GM12878 (cell line): Measurements from ENCODE around the gene STK39. TPM values are rescaled to one million over a fixed set of nuclear protein-coding genes. Genes with fewer than 3 reads are reported as not detected.

Source experiments
- ATAC-seq: fragments of 200-7000 bp; cut with Tn5 transposase; 3 replicates; pipeline ENCODE4 v1.9.1; 2020; ENCODE audit warnings: mild to moderate bottlenecking, moderate library complexity
- BruUV-seq: library from RNA; stranded (reverse); fragments of 400-500 nt; replicated peaks from 2 replicates; lab custom pipeline; 2021; lab: Mats Ljungman, UMichigan
- CTCF ChIA-PET: fragments of 300-600 bp; sonication (Branson Sonifier 250); formaldehyde crosslinking; extraction: SDS; loops from one replicate; lab custom pipeline; 2021; ENCODE audit warnings: inconsistent platforms; lab: Yijun Ruan, JAX
- POLR2A ChIA-PET: fragments of 350-600 bp; formaldehyde crosslinking; extraction: SDS; loops from one replicate; lab custom pipeline; 2021; ENCODE audit warnings: inconsistent platforms; lab: Charles Lee
- RAD21 ChIA-PET: fragments of 300-600 bp; sonication (Branson Sonifier 250); formaldehyde crosslinking; loops from one replicate; lab custom pipeline; 2023; ENCODE audit warnings: antibody characterized with exemption; ENCODE audit not compliant: unreplicated experiment; lab: Charles Lee
- SMC1A ChIA-PET: fragments of 300-600 bp; sonication (Branson Sonifier 250); formaldehyde crosslinking; loops from one replicate; lab custom pipeline; 2023; ENCODE audit not compliant: unreplicated experiment, uncharacterized antibody; lab: Charles Lee
- DNase-seq: peaks from one replicate; pipeline ENCODE4 v3.0.0-alpha.2; 2011; ENCODE audit warnings: low read depth, low spot score
- FAIRE-seq: peaks from 3 replicates; lab custom pipeline; 2011; peaks lifted over from hg19 to GRCh38; lab: Jason Lieb, UNC
- H2AFZ ChIP-seq: 2 replicates; pipeline ENCODE4 v1.6.0; 2011; ENCODE audit warnings: low read depth, low read length, control low read depth; ENCODE audit not compliant: control insufficient read depth
- H3K27ac ChIP-seq: 2 replicates; pipeline ENCODE4 v1.5.1; 2011; ENCODE audit warnings: control low read depth; ENCODE audit not compliant: control insufficient read depth, insufficient read depth
- H3K27me3 ChIP-seq, 2 experiments: replicated peaks in 1 of 2; 2 replicates each; pipeline versions ENCODE4 v1.6.0 to v1.6.1; 2011; ENCODE audit warnings: low read length in 1 of 2; ENCODE audit not compliant: control insufficient read depth in 2 of 2, insufficient read depth in 2 of 2
- H3K36me3 ChIP-seq, 2 experiments: 2 replicates each; pipeline ENCODE4 v1.5.1; 2011; ENCODE audit warnings: low read length in 1 of 2; ENCODE audit not compliant: control insufficient read depth in 2 of 2, insufficient read depth in 2 of 2
- H3K4me1 ChIP-seq: 2 replicates; pipeline ENCODE4 v1.6.1; 2011; ENCODE audit warnings: mild to moderate bottlenecking, low read length, moderate library complexity, mixed read lengths; ENCODE audit not compliant: control insufficient read depth, insufficient read depth
- H3K4me2 ChIP-seq: 2 replicates; pipeline ENCODE4 v1.6.0; 2011; ENCODE audit warnings: control low read depth; ENCODE audit not compliant: control insufficient read depth, insufficient read depth
- H3K4me3 ChIP-seq: fragments of 200-600 bp; sonication (generic); 2 replicates; pipeline ENCODE4 v1.5.1; 2016
- H3K79me2 ChIP-seq: 2 replicates; pipeline ENCODE4 v1.6.0; 2011; ENCODE audit warnings: low read length; ENCODE audit not compliant: control insufficient read depth, insufficient read depth
- H3K9ac ChIP-seq: 2 replicates; pipeline ENCODE4 v1.8.0; 2011; ENCODE audit warnings: low read length, control low read depth, mixed read lengths; ENCODE audit not compliant: control insufficient read depth, insufficient read depth
- H3K9me3 ChIP-seq: replicated peaks from 3 replicates; pipeline ENCODE4 v1.5.1; 2011; ENCODE audit warnings: mild to moderate bottlenecking, low read length; ENCODE audit not compliant: control insufficient read depth, insufficient read depth
- H4K20me1 ChIP-seq: 2 replicates; pipeline ENCODE4 v1.6.0; 2011; ENCODE audit not compliant: control insufficient read depth, insufficient read depth
- ASH2L ChIP-seq: fragments of 300-600, 200-600 bp; sonication (generic); IDR thresholded peaks from 2 replicates; pipeline ENCODE4 v1.6.1; 2017; ENCODE audit warnings: low read depth, mild to moderate bottlenecking, borderline replicate concordance
- CBX3 ChIP-seq: fragments of 200-600 bp; sonication (generic); IDR thresholded peaks from 2 replicates; pipeline ENCODE4 v1.6.1; 2016; ENCODE audit warnings: low read depth, borderline replicate concordance
- CREB1 ChIP-seq: IDR thresholded peaks from 2 replicates; pipeline ENCODE4 v1.6.1; 2012; ENCODE audit warnings: low read depth, mild to moderate bottlenecking, inconsistent platforms
- EED ChIP-seq: sonication (generic); IDR thresholded peaks from 2 replicates; pipeline ENCODE4 v1.6.1; 2016; ENCODE audit warnings: antibody characterized with exemption, low read depth
- GATAD2B ChIP-seq: fragments of 450-650 bp; conservative IDR thresholded peaks from 2 replicates; pipeline ENCODE4 v1.6.1; 2017; ENCODE audit warnings: low read depth, mild to moderate bottlenecking, moderate library complexity
- HDGF ChIP-seq: fragments of 450-650 bp; IDR thresholded peaks from 2 replicates; pipeline ENCODE4 v1.6.1; 2016; ENCODE audit warnings: antibody characterized with exemption
- KLF5 ChIP-seq: fragments of 450-650 bp; IDR thresholded peaks from 2 replicates; pipeline ENCODE4 v1.6.1; 2014; ENCODE audit warnings: mild to moderate bottlenecking; ENCODE audit not compliant: partially characterized antibody
- MTA2 ChIP-seq: fragments of 450-650 bp; IDR thresholded peaks from 2 replicates; pipeline ENCODE4 v1.6.1; 2016; ENCODE audit warnings: low read depth, mild to moderate bottlenecking, moderate library complexity
- NBN ChIP-seq: fragments of 450-650 bp; IDR thresholded peaks from 2 replicates; pipeline ENCODE4 v1.6.1; 2016
- NFYB ChIP-seq: IDR thresholded peaks from 2 replicates; pipeline ENCODE4 v1.6.1; 2011; ENCODE audit warnings: low read depth, mild to moderate bottlenecking, low read length, improper control_type of control experiment, moderate library complexity; ENCODE audit not compliant: insufficient read depth
- RBBP5 ChIP-seq: fragments of 200-600 bp; sonication (generic); conservative IDR thresholded peaks from 2 replicates; pipeline ENCODE4 v1.6.1; 2016
- RUNX3 ChIP-seq: IDR thresholded peaks from 2 replicates; pipeline ENCODE4 v1.6.1; 2012; ENCODE audit warnings: low read length, inconsistent platforms
- SMAD5 ChIP-seq: IDR thresholded peaks from 2 replicates; pipeline ENCODE4 v1.6.1; 2016; ENCODE audit warnings: antibody characterized with exemption, low read depth
- SREBF2 ChIP-seq: IDR thresholded peaks from 2 replicates; pipeline ENCODE4 v1.6.1; 2012; ENCODE audit warnings: mild to moderate bottlenecking, low read length
- SUPT20H ChIP-seq: IDR thresholded peaks from 2 replicates; pipeline ENCODE4 v1.6.1; 2011; ENCODE audit warnings: low read depth, mild to moderate bottlenecking, low read length, moderate library complexity, borderline replicate concordance; ENCODE audit not compliant: control insufficient read depth
- SUZ12 ChIP-seq: fragments of 200-600 bp; sonication (generic); IDR thresholded peaks from one replicate; pipeline ENCODE4 v1.6.1; 2018; ENCODE audit warnings: antibody characterized with exemption, mild to moderate bottlenecking; ENCODE audit not compliant: unreplicated experiment
- YBX1 ChIP-seq: fragments of 450-650 bp; IDR thresholded peaks from 2 replicates; pipeline ENCODE4 v1.6.1; 2016; ENCODE audit warnings: antibody characterized with exemption
- WGBS: methylation state at CpG from one replicate; pipeline ENCODE4 v1.1.6; 2016; ENCODE audit warnings: low lambda C conversion rate; ENCODE audit not compliant: insufficient replicate concordance, insufficient coverage; ENCODE audit errors: missing lambda C conversion rate; 5-methylcytosine and 5-hydroxymethylcytosine counted together
- in situ Hi-C: fragments of 300-500 bp; cut with MboI; formaldehyde crosslinking; loops from 9 replicates; pipeline ENCODE4 v1.14.3; 2018; ENCODE audit warnings: mixed read lengths
- intact Hi-C: fragments of 100-400 bp; cut with micrococcal nuclease; formaldehyde crosslinking; loops from one replicate; pipeline ENCODE4 v1.14.2; 2022; ENCODE audit not compliant: unreplicated experiment
- polyA plus RNA-seq, 11 experiments: library from polyadenylated mRNA; depleted of rRNA in 4 of 11; unstranded in 6 of 11; stranded (reverse) in 5 of 11; fragments of >200 nt; fragmentation: Nextera tagmentation in 4 of 11; fragmentation: Illumina TruSeq in 1 of 11; extraction: Ambion mirVana in 4 of 11; extraction: Trizol in 1 of 11; gene quantifications; 1 replicate in 1 of 11; 2 replicates in 10 of 11; pipeline versions ENCODE4 v1.2.1 to v1.2.3, GENCODE V29; 2011 to 2016; ENCODE audit warnings: inconsistent platforms in 2 of 11, missing spikeins in 2 of 11, low read depth in 1 of 11
- total RNA-seq, 4 experiments: library from RNA; depleted of rRNA in 3 of 4; stranded (reverse); fragments of >200 nt in 3 of 4; fragmentation: Illumina TruSeq in 1 of 4; extraction: Trizol in 1 of 4; gene quantifications; 2 replicates each; pipeline versions ENCODE4 v1.2.1 to v1.2.3, GENCODE V29; 2013 to 2021
- TF ChIP-seq, protein P1 (sequence below): fragments of 450-650 bp; conservative IDR thresholded peaks from 2 replicates; pipeline ENCODE4 v1.6.1; 2017; ENCODE audit warnings: mild to moderate bottlenecking, moderate library complexity
- TF ChIP-seq, protein P2 (sequence below): fragments of 150-350 bp; IDR thresholded peaks from 2 replicates; pipeline ENCODE4 v1.6.1; 2014; ENCODE audit warnings: mild to moderate bottlenecking, low read depth, low read length
- TF ChIP-seq, protein P3 (sequence below): fragments of 450-650 bp; IDR thresholded peaks from 2 replicates; pipeline ENCODE4 v1.6.1; 2014; ENCODE audit warnings: mild to moderate bottlenecking
- TF ChIP-seq, protein P4 (sequence below): IDR thresholded peaks from 2 replicates; pipeline ENCODE4 v1.6.1; 2011; ENCODE audit warnings: borderline replicate concordance, low read depth, mild to moderate bottlenecking, moderate library complexity, low read length; ENCODE audit not compliant: insufficient read depth, poor library complexity, severe bottlenecking

The STK39 gene
- total and polyA plus RNA-seq, 10 of the 15 experiments (the other 5 are each of a cell fraction or from before 2014, with no cell fraction given), result 0.03 to 0.21 (median 0.07) TPM; not detected in 5

DNA sequence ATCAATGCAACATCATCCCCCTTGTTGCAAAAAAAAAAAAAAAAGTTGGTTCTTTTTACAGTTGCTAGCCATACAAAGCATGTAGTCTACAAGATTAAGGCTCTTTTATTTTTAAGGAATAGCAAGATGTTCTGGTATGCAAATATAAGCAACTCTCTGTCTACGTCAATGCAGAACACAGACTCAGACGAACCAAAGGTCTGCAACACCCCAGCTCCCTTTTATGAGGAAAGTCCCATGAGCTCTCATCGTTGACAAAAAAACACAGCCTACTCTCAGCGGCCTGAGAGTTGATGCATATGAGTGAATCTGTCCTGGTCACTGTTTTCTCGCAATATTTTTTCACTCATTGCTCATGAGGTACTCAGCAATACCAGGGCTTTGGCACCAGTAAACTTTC, 112.9 kb downstream of the STK39 start (continued):
- TF ChIP-seq CREB1 (no peak), MTA2 (no peak), ASH2L (no peak), SMAD5 (no peak), EED (no peak), SREBF2 (no peak), SUPT20H (no peak), HDGF (no peak), NBN (no peak)

DNA sequence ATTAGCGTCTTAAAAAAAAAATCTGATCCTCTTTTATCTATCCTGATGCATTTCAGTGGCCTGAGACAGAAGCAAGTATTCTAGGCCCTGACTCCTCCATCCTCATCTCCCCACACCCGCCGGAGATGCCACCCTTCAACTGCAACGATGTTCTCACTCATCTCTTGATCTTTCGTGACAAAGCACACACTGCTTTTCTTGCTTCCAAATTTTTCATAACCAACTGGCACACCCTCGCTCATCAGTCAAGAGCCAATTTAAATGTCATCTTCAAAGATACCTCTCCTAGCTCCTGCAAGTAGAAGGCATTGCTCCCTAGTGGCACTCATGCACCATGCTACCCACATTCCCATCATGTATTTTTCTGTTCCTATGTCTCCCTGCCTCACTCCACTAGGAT, 115.0 kb downstream of the STK39 start:
- FAIRE-seq, result no peak
- ChIA-PET CTCF (interaction anchor here (1.0 to 2.5 kb wide), 2 partner anchors 13 to 24 kb away, joined by 3 to 9 read pairs; no protein-coding TSS in a partner anchor), SMC1A (no interaction called here), RAD21 (no interaction called here), POLR2A (no interaction called here)
- Histone ChIP-seq H3K79me2 (no peaks in the 10 kb centered on the region), H3K36me3 (no peaks in the 10 kb centered on the region), H3K9me3 (no peaks in the 10 kb centered on the region), H3K9ac (no peak overlapping the region), H3K27ac (no peak overlapping the region), H2AFZ (no peak overlapping the region), H3K4me3 (no peak overlapping the region), H3K4me1 (no peaks in the 10 kb centered on the region), H4K20me1 (no peaks in the 10 kb centered on the region), H3K4me2 (no peak overlapping the region), H3K27me3 (peaks cover 0 to 2% of the 10 kb centered on the region in 2 experiments; a peak in 1 of 4 replicates)
- in situ Hi-C loops, result no loop called here
- 40% methylated on average over 6 of the region's 6 CpGs for WGBS
- DNase-seq, result no peak
- no peak for ATAC-seq
- intact Hi-C loops, result no loop called here
- BruUV-seq, result no TSS peak
- TF ChIP-seq NFYB, result no peak
- TF ChIP-seq NBN, result no peak
- TF ChIP-seq, protein P1, sequence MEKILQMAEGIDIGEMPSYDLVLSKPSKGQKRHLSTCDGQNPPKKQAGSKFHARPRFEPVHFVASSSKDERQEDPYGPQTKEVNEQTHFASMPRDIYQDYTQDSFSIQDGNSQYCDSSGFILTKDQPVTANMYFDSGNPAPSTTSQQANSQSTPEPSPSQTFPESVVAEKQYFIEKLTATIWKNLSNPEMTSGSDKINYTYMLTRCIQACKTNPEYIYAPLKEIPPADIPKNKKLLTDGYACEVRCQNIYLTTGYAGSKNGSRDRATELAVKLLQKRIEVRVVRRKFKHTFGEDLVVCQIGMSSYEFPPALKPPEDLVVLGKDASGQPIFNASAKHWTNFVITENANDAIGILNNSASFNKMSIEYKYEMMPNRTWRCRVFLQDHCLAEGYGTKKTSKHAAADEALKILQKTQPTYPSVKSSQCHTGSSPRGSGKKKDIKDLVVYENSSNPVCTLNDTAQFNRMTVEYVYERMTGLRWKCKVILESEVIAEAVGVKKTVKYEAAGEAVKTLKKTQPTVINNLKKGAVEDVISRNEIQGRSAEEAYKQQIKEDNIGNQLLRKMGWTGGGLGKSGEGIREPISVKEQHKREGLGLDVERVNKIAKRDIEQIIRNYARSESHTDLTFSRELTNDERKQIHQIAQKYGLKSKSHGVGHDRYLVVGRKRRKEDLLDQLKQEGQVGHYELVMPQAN, result no peak
- TF ChIP-seq, protein P2, sequence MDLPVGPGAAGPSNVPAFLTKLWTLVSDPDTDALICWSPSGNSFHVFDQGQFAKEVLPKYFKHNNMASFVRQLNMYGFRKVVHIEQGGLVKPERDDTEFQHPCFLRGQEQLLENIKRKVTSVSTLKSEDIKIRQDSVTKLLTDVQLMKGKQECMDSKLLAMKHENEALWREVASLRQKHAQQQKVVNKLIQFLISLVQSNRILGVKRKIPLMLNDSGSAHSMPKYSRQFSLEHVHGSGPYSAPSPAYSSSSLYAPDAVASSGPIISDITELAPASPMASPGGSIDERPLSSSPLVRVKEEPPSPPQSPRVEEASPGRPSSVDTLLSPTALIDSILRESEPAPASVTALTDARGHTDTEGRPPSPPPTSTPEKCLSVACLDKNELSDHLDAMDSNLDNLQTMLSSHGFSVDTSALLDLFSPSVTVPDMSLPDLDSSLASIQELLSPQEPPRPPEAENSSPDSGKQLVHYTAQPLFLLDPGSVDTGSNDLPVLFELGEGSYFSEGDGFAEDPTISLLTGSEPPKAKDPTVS, result no peak
- no peak for TF ChIP-seq CBX3
- TF ChIP-seq RUNX3, result no peak
- no peak for TF ChIP-seq KLF5
- TF ChIP-seq, protein P3, sequence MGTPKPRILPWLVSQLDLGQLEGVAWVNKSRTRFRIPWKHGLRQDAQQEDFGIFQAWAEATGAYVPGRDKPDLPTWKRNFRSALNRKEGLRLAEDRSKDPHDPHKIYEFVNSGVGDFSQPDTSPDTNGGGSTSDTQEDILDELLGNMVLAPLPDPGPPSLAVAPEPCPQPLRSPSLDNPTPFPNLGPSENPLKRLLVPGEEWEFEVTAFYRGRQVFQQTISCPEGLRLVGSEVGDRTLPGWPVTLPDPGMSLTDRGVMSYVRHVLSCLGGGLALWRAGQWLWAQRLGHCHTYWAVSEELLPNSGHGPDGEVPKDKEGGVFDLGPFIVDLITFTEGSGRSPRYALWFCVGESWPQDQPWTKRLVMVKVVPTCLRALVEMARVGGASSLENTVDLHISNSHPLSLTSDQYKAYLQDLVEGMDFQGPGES, result no peak
- TF ChIP-seq SUZ12, result no peak
- no peak for TF ChIP-seq HDGF
- TF ChIP-seq YBX1, result no peak
- TF ChIP-seq GATAD2B, result no peak
- TF ChIP-seq RBBP5, result no peak
- TF ChIP-seq, protein P4, sequence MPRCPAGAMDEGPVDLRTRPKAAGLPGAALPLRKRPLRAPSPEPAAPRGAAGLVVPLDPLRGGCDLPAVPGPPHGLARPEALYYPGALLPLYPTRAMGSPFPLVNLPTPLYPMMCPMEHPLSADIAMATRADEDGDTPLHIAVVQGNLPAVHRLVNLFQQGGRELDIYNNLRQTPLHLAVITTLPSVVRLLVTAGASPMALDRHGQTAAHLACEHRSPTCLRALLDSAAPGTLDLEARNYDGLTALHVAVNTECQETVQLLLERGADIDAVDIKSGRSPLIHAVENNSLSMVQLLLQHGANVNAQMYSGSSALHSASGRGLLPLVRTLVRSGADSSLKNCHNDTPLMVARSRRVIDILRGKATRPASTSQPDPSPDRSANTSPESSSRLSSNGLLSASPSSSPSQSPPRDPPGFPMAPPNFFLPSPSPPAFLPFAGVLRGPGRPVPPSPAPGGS, result no peak
